GM18858 (cell line): Measurements from ENCODE around the gene FOXO1.

Experiments used
- ATAC-seq: cut with Tn5 transposase; IDR thresholded peaks from one replicate; pipeline ENCODE4 v1.9.1; 2021; ENCODE audit not compliant: unreplicated experiment

FOXO1 gene

GRCh38 chr13:40552895-40553294 is 113.5 kb downstream of the FOXO1 start:
- ATAC-seq, result no peak

- ATAC-seq, result no peak
These were observed 116.3 kb downstream of the FOXO1 start for GRCh38 chr13:40550130-40550529.

- ATAC-seq, result no peak
These were observed 116.8 kb downstream of the FOXO1 start for GRCh38 chr13:40549500-40550094.

GRCh38 chr13:40547591-40548315 is 118.7 kb downstream of the FOXO1 start:
- no peak for ATAC-seq

- no peak for ATAC-seq
These were observed 120.4 kb downstream of the FOXO1 start for GRCh38 chr13:40546047-40546446.

- ATAC-seq, result no peak
These were observed 126.0 kb downstream of the FOXO1 start for GRCh38 chr13:40540328-40541044.

GRCh38 chr13:40539576-40540327 is 126.7 kb downstream of the FOXO1 start:
- ATAC-seq, result no peak

GRCh38 chr13:40537146-40537895 is 129.1 kb downstream of the FOXO1 start:
- no peak for ATAC-seq

GRCh38 chr13:40536443-40537113 is 129.9 kb downstream of the FOXO1 start:
- ATAC-seq, result no peak

- ATAC-seq, result no peak
These were observed 131.1 kb downstream of the FOXO1 start for GRCh38 chr13:40535345-40535836.

GRCh38 chr13:40534456-40534855 is 132.0 kb downstream of the FOXO1 start:
- ATAC-seq, result no peak

- ATAC-seq, result no peak
These were observed 133.4 kb downstream of the FOXO1 start for GRCh38 chr13:40533072-40533471.

GRCh38 chr13:40530961-40531360 is 135.5 kb downstream of the FOXO1 start:
- ATAC-seq, result no peak

GRCh38 chr13:40528881-40529280 is 137.6 kb downstream of the FOXO1 start:
- ATAC-seq, result no peak

- no peak for ATAC-seq
These were observed 138.5 kb downstream of the FOXO1 start for GRCh38 chr13:40527914-40528313.

- no peak for ATAC-seq
These were observed 144.2 kb downstream of the FOXO1 start for GRCh38 chr13:40522282-40522681.

GRCh38 chr13:40520916-40521315 is 145.5 kb downstream of the FOXO1 start:
- no peak for ATAC-seq

GRCh38 chr13:40519637-40520036 is 146.8 kb downstream of the FOXO1 start:
- ATAC-seq, result no peak

GRCh38 chr13:40518481-40518882 is 148.0 kb downstream of the FOXO1 start:
- ATAC-seq, result no peak
